Nephron (organoid): ENCODE measurements around the gene KIAA1217.

ENCODE experiments used
- H3K27ac Mint-ChIP-seq, 3 experiments: 2 replicates each; pipeline ENCODE4 v1.8.0; 2020; ENCODE audit warnings: mixed read lengths in 3 of 3, mild to moderate bottlenecking in 2 of 3, moderate library complexity in 1 of 3
- H3K27me3 Mint-ChIP-seq: 2 replicates; pipeline ENCODE4 v1.8.0; 2021; ENCODE audit warnings: low read depth, mild to moderate bottlenecking, moderate library complexity, mixed read lengths
- H3K36me3 Mint-ChIP-seq: 2 replicates; pipeline ENCODE4 v1.8.0; 2020; ENCODE audit warnings: low read depth, mixed read lengths
- H3K4me1 Mint-ChIP-seq: 2 replicates; pipeline ENCODE4 v1.8.0; 2020; ENCODE audit warnings: mixed read lengths
- H3K4me3 Mint-ChIP-seq, 3 experiments: 2 replicates each; pipeline ENCODE4 v1.8.0; 2020; ENCODE audit warnings: mild to moderate bottlenecking in 3 of 3, mixed read lengths in 3 of 3, moderate library complexity in 2 of 3
- H3K9me3 Mint-ChIP-seq: 2 replicates; pipeline ENCODE4 v1.8.0; 2020; ENCODE audit warnings: mixed read lengths
- CTCF ChIP-seq, 3 experiments: fragments of 200-600 bp; sonication (generic); IDR thresholded peaks; one replicate each; pipeline ENCODE4 v1.5.0; 2021; ENCODE audit warnings: antibody characterized with exemption in 3 of 3; ENCODE audit not compliant: unreplicated experiment in 3 of 3

Gene KIAA1217

GRCh38 chr10:24240041-24240751 is 31.3 kb downstream of the KIAA1217 start:
- no peak for TF ChIP-seq CTCF (IDR thresholded peaks at IDR 0.05; ENCODE audit: unreplicated experiment in 3 of 3)
- H3K4me3 Mint-ChIP-seq: peak overlapping the region; percentile 71 to 73 (median 73)

GRCh38 chr10:24241536-24242040 is 32.6 kb downstream of the KIAA1217 start:
- H3K4me1 Mint-ChIP-seq: peaks cover 49% of the 10 kb centered on the region
- no peak for TF ChIP-seq CTCF (IDR thresholded peaks at IDR 0.05; ENCODE audit: unreplicated experiment in 3 of 3)
- no peaks in the 10 kb centered on the region for H3K9me3 Mint-ChIP-seq
- peaks cover 23% of the 10 kb centered on the region for H3K36me3 Mint-ChIP-seq
- peak overlapping the region; percentile 67 to 71 (median 70) for H3K27ac Mint-ChIP-seq
- H3K27me3 Mint-ChIP-seq: no peaks in the 10 kb centered on the region
- H3K4me3 Mint-ChIP-seq: peak overlapping the region in 2 of 3 experiments; percentile 1 to 3

More at GRCh38 chr10:24240041-24240751, 31.3 kb downstream of the KIAA1217 start:
- H3K9me3 Mint-ChIP-seq: no peaks in the 10 kb centered on the region
- H3K36me3 Mint-ChIP-seq: peaks cover 15% of the 10 kb centered on the region
- peak overlapping the region; percentile 83 to 94 (median 92) for H3K27ac Mint-ChIP-seq
- peaks cover 54% of the 10 kb centered on the region for H3K4me1 Mint-ChIP-seq
- no peaks in the 10 kb centered on the region for H3K27me3 Mint-ChIP-seq

- no peaks in the 10 kb centered on the region for H3K27me3 Mint-ChIP-seq
- no peaks in the 10 kb centered on the region for H3K9me3 Mint-ChIP-seq
- H3K27ac Mint-ChIP-seq: peak overlapping the region; percentile 50 to 54 (median 51)
- H3K4me1 Mint-ChIP-seq: peaks cover 43% of the 10 kb centered on the region
- peaks cover 23% of the 10 kb centered on the region for H3K36me3 Mint-ChIP-seq
- TF ChIP-seq CTCF (IDR thresholded peaks at IDR 0.05; ENCODE audit: unreplicated experiment in 3 of 3): no peak
- peak overlapping the region in 1 of 3 experiments; percentile 3 for H3K4me3 Mint-ChIP-seq
Observed at GRCh38 chr10:24242562-24242961, 33.6 kb downstream of the KIAA1217 start.

GRCh38 chr10:24246365-24246764 is 37.4 kb downstream of the KIAA1217 start:
- no peak overlapping the region for H3K4me3 Mint-ChIP-seq
- H3K27ac Mint-ChIP-seq: no peak overlapping the region
- peaks cover 23% of the 10 kb centered on the region for H3K36me3 Mint-ChIP-seq
- H3K4me1 Mint-ChIP-seq: peaks cover 27% of the 10 kb centered on the region
- no peaks in the 10 kb centered on the region for H3K27me3 Mint-ChIP-seq
- TF ChIP-seq CTCF (IDR thresholded peaks at IDR 0.05; ENCODE audit: unreplicated experiment in 3 of 3): no peak
- no peaks in the 10 kb centered on the region for H3K9me3 Mint-ChIP-seq

- peaks cover 29% of the 10 kb centered on the region for H3K4me1 Mint-ChIP-seq
- H3K27me3 Mint-ChIP-seq: no peaks in the 10 kb centered on the region
- no peaks in the 10 kb centered on the region for H3K9me3 Mint-ChIP-seq
- no peak for TF ChIP-seq CTCF (IDR thresholded peaks at IDR 0.05; ENCODE audit: unreplicated experiment in 3 of 3)
- H3K27ac Mint-ChIP-seq: no peak overlapping the region
- H3K4me3 Mint-ChIP-seq: no peak overlapping the region
- peaks cover 23% of the 10 kb centered on the region for H3K36me3 Mint-ChIP-seq
Observed at GRCh38 chr10:24247841-24248240, 38.9 kb downstream of the KIAA1217 start.
